Gastrocnemius medialis (tissue), 4 donors: ENCODE data around the gene COBLL1.

Experiments
- CTCF ChIP-seq, 5 experiments: fragments of 450-650 bp in 3 of 5; fragments of 200-600 bp in 2 of 5; sonication (generic) in 2 of 5; IDR thresholded peaks in 4 of 5; conservative IDR thresholded peaks in 1 of 5; 1 replicate in 4 of 5; 2 replicates in 1 of 5; pipeline ENCODE4 v1.5.1; 2016 to 2019; ENCODE audit warnings: antibody characterized with exemption in 5 of 5, mild to moderate bottlenecking in 3 of 5, moderate library complexity in 3 of 5
- POLR2A ChIP-seq, 2 donors: fragments of 450-650 bp; IDR thresholded peaks; one replicate each; pipeline ENCODE4 v1.6.1; 2017; ENCODE audit warnings: antibody characterized with exemption in 2 of 2, mild to moderate bottlenecking in 2 of 2, moderate library complexity in 2 of 2

DNA sequence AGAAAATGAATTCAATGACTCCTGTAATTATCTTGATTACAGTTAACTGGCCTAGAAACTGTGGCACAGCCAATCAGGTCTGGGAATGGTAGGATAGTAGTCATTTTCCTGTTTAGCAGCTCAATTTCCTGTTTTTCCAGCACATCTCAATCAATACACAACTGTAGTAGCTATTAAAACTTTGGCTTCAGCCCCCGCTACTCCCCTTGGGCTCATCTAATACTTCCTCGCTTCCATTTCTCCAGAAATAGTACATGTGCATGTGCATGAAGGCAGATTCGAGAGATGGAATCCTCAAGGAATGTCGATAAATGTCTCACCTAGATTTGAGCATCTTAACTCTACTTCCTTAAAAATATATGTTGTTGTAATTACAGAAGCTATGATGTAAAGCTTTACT is 9.7 kb downstream of the COBLL1 start:
- TF ChIP-seq POLR2A (IDR thresholded peaks at IDR 0.05) (no peak), CTCF (IDR thresholded peaks at IDR 0.05 in 4 of 5, conservative IDR thresholded peaks at IDR 0.05 in 1 of 5) (no peak)
